Amygdala (tissue), 56 donors: ENCODE data around the gene SRP14.
"Not testable (repeated sequence)": the region's sequence is repeated elsewhere in the genome, so short reads cannot be mapped to it uniquely, and the experiment has no call there.

ENCODE experiments used
- DNase-seq, 56 donors: peaks; one replicate each; lab custom pipeline; 2025; lab: John Stamatoyannopoulos, UW

The SRP14 gene, protein sequence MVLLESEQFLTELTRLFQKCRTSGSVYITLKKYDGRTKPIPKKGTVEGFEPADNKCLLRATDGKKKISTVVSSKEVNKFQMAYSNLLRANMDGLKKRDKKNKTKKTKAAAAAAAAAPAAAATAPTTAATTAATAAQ

GRCh38 chr15:40038638-40039543 is at the start of gene SRP14:
Gene SRP14 (minus strand): TSS chr15:40039181. CDS start chr15:40039116, 65 bp downstream.
- peak in 55 of 56 donors; percentile 54 to 97 (median 91) for DNase-seq

GRCh38 chr15:40087991-40088928 is 49.3 kb upstream of the SRP14 start:
- DNase-seq, result no peak

DNA sequence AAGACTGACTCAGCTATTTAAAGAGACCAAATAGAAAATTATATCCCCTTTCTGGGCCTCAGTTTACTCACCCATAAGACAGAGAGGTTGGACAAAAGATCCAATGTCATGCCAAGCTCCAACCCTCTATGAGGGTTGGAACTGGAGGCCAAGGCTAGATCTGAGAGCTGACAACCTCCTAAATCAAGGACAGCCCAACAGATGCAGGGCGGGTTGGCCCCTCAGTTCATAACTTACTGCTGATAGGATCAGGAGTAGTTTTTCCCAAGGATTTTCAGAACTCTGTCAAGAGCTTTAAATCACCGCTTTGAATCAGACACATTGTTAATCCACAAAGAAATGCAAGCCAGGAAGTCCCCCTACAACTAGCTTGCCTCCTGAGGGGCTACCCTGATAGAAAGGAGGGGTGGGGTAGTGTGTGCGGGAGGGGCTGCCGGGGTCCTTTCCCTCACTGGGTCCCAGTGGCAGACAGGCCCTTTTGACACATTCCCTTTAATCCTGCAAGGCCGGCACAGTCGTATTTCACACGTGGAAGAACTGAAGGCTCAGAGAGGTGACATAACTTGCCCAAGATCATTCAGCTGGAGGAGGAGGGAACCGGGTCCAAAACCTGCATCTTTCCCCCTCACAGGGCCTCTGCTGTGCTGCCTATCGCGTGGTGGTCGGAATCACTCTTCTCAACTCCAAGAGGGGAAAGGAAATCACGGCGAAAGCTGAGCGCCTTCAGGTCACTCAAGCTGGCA is 48.3 kb upstream of the SRP14 start:
- no peak for DNase-seq

GRCh38 chr15:40085266-40085665 is 46.3 kb upstream of the SRP14 start:
- DNase-seq, result no peak

DNA sequence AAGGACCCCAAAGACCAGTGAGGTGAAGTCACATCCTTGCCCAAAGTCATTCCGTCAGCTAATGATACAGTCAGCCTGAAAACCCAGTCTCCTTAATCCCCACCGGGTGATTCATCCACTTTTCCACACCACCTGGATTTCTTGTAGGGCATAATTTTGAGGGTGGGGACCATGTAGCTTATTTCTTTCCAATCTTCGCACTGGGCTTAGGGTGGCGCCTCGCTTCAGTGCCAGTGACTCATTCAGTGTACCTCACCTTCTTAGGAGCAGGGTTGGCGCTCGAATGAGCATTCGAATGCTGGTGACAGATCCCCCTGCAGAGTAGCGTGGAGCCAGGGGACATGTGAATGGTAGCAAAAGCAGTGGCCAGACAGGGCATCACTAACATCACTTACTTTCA is 45.7 kb upstream of the SRP14 start:
- no peak for DNase-seq

DNA sequence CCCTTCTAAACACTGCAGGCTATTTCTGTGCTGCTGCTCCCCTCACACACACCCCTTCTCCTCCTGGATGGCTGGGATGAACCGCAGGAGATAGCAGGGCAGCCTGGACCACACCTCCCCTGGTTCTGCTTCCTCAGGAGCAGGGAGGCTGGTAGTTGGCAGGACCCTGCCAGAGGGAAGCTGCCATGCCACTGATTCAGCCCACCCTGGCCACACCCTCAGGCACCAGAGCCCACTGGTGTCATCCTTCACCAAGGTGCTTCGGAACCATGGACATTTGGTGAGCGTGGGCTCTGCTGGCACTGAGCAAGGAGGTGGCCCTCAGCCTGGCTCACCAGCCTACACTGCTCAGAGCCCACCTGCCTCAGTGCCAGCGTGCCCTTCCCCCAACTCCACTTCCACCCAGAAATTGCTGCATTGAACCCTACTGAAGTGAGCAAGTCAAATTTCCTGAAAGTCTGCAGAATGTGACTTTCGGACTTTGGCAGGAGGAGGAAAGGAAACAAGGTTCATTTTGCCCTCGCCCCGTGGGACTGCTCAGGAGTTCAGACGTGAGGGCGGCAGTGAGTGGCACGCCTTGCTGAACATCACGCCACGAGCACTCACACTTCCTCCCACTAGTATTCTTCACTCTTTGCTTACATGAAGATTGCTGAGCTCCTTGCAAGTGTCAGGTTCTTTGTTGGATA is 43.4 kb upstream of the SRP14 start:
- DNase-seq, result no peak

DNA sequence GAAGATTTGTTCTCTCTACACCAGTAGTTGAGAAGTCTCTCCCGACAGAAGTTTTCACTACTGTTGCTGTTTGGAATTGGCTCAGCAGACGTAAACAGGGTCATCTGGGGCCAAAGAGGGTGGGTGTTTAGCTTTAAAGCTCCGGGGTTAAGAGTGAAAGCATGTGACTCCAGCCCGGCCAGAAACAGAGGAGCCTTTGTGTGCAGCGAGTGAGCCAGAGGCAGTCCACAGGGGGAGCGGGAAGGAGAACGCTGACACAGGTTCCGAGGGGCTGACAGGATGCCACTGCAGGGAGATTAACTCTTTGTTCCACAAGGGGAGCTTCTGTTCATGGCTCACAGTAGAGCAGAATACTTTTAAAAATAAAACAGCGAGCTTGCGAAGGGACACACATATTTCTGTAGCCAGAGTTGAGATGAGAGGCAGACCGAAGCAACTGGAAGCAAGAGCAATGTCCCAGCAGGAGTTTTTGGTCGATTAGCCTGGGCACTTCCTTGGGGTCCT is 42.8 kb upstream of the SRP14 start:
- peak in 54 of 56 donors; percentile 18 to 89 (median 66) for DNase-seq

- no peak for DNase-seq
These were observed 41.9 kb upstream of the SRP14 start for GRCh38 chr15:40080847-40081246.

- no peak for DNase-seq
These were observed 41.1 kb upstream of the SRP14 start for GRCh38 chr15:40080104-40080503.

- no peak for DNase-seq
These were observed 40.5 kb upstream of the SRP14 start for GRCh38 chr15:40079456-40079855.

DNA sequence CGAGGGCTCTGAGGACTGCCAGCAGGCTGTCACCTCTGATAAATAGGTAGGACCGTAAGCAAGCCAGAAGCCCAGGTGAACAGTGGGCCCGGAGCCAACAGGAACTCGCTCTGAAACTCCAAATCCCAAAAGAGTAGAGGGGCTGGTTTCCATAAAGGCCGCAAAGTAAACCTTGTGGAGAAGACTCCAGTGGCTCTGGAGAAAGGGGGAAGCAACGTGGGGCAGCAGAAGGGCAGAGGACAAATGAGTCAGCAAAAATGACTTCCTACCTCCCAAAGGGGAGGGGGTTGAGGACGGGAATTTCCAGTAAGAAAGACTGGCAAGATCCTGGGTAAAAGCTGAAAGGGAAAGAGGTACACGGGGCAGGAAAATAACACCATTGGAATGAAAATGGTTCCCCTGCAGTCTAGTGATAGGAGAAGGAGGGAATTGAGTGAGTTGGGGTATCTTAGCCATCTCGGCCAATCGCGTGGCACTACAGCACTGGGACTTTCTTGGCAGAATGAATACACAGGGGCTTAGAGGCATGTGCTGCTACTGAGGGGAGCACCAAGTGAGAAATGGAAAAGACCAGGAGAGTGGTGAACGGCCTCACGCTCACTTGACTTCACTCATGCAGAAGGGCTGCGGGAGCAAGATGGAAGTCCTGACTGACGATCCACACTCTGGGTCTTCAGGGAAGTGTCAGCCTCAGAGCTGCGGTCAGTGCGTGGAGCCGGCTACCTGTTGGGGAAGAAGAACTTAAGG is 36.5 kb upstream of the SRP14 start:
- no peak for DNase-seq

DNA sequence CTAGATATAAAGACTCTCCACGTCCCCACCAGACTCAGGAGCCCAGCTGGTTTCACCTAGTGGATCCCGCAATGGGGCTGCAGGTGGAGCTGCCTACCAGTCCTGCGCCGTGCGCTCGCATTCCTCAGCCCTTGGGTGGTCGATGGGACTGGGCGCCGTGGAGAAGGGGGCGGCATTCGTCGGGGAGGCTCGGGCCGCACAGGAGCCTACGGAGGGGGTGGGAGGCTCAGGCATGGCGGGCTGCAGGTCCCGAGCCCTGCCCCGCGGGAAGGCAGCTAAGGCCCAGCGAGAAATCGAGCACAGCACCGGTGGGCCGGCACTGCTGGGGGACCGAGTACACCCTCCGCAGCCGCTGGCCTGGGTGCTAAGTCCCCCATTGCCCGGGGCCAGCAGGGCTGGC is 35.7 kb upstream of the SRP14 start:
- not testable (repeated sequence) for DNase-seq

- DNase-seq, result not testable (repeated sequence)
These were observed 34.9 kb upstream of the SRP14 start for GRCh38 chr15:40073716-40074490.

- DNase-seq, result peak in 1 of 56 donors; percentile 12
These were observed 33.4 kb upstream of the SRP14 start for GRCh38 chr15:40072216-40072990.

- DNase-seq, result no peak
These were observed 31.7 kb upstream of the SRP14 start for GRCh38 chr15:40070608-40071218.

DNA sequence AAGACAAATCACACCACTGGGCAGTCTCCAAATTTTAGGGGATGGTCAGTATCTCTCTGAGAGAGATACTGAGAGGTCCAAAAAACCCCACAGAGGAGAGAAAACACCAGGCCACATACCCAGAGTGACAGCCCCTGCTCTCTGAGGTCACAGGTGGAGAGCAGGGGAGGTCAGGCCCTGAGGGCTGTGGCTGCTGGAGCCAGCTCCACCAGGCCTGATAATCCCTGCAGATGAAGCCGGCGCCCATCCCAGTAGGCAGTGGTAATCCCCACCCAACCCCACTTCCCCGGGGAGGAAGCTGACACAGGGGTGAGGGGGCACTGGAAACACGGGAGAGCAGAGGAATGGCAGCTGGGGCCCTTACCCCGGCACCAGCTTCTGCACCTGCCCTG is 31.2 kb upstream of the SRP14 start:
- DNase-seq, result no peak
